Fibroblast of skin of left biceps (primary cell): Measurements from ENCODE around the gene IL6R.
"Not testable (repeated sequence)": the region's sequence is repeated elsewhere in the genome, so short reads cannot be mapped to it uniquely, and the experiment has no call there.

Experiments used
- DNase-seq, 2 experiments: peaks; one replicate each; pipeline ENCODE4 v3.0.0-alpha.2; 2013; ENCODE audit warnings: low read depth in 2 of 2

IL6R gene

DNA sequence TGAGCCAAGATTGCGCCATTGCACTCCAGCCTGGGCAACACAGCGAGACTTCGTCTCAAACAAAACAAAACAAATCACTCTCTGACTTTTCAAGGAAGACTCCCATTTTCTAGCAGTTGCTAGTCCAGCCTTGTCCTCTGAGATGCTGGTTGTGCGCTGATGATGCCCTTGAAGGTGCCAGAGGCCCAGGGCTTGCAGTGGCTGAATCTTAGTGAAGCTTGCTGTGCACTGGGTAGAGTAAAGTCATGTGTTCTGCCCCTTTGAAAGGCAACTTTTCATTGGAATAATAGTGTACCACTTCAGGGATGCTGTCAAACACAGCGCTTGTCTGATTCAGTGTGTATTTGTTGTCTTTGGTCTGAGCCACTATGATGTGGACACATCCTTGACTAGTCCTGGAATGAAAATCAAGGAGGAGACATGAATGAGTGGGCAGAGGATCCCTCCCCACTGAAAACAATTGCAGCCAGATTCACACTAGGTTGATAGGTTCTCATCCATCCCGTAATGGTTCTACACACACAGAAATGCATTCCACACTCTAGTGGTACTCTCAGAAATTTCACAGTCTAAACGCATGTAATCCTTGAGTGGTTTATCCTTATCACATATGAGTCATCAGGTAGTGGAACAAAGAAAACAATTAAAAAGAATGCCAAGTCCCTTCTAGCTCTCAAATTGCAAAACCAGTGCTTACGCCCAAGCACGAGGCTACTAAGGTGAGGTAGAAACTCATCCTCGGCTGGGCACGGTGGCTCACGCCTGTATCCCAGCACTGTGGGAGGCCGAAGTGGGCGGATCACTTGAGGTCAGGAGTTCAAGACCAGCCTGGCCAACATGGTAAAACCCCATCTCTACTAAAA is 79.0 kb downstream of the IL6R start:
- DNase-seq, result no peak

- DNase-seq, result no peak
Observed at GRCh38 chr1:154485106-154485505, 80.0 kb downstream of the IL6R start.

DNA sequence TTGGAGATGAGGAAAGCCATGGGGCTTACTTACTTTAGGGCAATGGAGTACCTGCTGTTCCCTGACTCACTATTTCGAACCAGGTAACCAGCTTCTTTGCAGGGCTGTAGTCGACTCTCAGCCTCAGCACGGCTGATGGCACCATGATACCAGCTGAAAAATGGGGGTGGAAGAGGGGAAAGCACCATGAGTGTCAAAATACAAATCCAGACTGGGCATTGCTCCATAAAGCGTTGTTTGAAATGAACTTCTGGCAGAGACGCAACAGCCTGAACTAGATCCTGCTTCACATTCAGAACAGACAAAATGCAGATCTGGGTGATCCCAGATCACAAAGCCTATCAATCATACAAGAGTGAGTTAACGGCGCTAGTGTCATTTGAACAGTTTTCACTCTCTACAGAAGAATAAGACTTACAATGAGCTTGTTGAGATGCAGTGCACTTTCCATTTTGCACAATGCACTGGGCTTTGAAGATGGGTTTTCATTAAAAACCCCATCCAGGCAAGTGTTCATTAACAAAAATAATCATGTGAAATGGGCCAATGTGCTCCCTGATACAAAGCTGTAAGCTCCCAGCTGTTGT is 80.9 kb downstream of the IL6R start:
- DNase-seq, result no peak

DNA sequence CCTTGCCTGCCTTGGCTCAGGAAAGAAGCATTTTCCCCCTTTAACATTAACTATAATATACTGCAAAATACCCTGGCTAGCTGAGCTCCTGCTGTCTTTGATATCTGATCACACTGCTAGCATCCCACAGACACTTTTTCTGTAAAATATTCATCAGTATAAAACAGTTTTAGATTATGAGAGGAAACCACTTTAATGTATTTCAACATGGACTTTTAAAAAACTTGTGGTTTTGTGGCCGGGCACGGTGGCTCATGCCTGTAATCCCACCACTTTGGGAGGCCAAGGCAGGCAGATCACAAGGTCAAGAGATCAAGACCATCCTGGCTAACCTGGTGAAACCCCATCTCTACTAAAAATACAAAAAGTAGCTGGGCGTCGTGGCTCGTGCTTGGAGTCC is 81.6 kb downstream of the IL6R start:
- not testable (repeated sequence) for DNase-seq

- DNase-seq, result no peak
Observed at GRCh38 chr1:154488922-154489321, 83.8 kb downstream of the IL6R start.

DNA sequence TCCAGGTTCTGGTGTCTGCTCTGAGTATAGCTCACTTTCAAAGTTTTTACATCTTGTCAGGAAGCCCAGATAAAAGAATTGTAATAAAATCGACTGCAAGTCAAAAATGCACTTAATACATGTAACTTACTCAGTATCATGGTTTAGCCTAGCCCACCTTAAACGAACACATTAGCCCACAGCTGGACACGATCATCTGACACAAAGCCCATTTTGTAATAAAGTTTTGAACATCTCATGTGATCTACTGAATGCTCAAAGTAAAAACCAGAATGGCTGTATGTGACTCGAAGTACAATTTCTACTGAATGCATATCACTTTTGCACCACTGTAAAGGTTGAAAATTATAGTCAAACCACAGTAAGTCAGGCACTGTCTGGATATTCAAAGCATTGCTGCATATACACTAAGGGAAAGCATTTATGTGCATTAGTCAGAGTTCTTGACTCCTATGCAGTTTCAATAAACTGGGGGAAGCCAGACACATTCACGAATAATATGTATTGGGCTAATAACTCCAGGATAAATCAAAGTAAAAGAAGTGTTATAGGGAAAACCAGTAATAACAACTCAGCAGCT is 84.6 kb downstream of the IL6R start:
- DNase-seq, result no peak

GRCh38 chr1:154490317-154490716 is 85.2 kb downstream of the IL6R start:
- no peak for DNase-seq

DNA sequence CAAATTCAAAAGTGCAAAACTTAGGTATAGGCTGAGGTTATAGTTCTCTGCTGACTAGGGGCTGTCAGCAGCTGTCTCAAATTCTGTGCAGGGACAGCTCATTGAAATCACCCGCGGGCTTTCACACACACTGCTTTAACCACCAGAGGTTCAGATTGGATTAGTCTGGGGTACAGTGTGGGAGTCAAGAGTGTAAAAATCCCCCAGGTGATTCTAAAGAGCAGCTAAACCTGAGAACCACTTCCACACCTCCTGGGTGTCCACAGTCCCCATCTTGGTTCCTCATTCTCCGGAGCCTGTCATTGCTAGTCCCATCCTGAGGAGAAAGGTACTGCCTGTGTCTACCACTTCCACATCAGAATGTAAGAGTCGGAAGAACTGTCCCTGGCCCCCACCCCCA is 87.0 kb downstream of the IL6R start:
- DNase-seq, result no peak

DNA sequence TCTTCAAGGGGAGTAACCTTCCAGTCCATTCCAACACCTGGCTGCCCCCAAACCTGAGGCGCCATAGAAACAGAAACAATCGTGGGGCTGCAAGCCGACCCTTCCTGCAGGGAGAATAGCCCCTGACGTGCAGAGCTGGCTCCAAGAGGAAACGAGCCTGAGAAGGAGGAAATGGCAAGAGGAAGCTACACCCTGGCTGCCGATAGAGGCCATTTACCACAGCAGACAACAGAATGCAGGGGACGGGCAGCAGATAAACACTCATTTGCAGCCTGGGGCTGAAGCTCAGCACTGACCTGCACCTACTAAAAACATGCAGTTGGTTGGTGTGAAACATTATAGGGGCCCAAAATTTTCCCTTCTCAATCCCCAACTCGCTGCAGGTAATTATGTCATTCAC is 88.1 kb downstream of the IL6R start:
- no peak for DNase-seq

DNA sequence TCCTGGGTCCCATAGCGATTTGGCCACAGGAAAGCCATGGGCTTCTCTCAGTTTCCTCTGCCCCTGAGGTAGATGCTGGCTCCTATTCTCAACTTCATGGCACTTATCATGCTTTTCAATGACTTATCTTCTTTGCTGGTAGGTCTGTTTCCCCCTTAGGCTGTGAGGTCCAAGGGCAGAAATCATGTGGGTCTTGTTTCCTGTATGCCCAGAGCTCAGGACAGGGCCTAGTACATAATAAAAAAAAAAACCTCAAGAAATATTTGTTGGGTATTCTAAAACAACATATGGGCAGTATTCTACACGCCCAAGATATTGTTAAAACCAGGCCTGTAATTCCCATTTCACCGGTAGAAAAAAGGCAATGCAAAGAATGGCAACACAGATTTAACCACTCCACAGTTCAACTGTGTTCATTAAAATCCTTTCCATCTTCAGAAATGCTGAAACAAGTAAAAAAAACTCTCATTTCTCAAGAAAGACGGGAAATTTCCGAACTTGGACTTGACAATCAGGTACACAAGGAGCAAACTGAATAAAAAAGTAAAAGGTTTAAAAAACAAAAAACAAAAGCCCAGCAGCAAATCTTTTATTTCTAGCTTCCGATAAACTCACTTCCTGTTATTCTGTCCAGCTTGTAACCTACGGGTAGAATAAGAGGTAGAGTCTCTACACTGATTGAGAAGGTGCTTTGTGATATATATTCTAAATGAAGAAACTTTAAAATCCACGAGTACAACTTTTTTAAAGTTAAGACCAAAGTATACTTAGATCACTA is 90.5 kb downstream of the IL6R start:
- no peak for DNase-seq

GRCh38 chr1:154496383-154496782 is 91.2 kb downstream of the IL6R start:
- DNase-seq, result no peak

GRCh38 chr1:154497026-154497806 is 92.1 kb downstream of the IL6R start:
- no peak for DNase-seq

- DNase-seq, result no peak
Observed at GRCh38 chr1:154499446-154499845, 94.3 kb downstream of the IL6R start.

DNA sequence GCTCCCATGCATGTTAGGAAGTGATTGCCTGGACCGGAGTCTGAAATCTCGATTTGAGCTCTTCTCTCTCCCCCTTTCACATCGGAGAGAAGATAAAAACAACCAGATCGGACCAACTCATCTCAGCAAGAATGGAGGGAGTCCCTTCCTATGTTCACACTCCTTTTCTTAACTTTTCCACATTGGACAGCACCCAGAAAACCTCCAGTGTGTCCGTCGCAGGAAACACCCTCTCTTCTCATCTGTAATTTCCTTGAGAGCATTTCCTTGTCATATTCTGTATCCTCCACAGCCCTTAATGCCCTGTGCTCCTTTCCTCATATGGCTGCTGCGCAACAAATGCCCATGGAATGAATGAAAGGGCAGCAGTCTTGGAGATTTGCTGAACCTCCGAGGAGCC is 95.4 kb downstream of the IL6R start:
- no peak for DNase-seq

GRCh38 chr1:154501423-154502065 is 96.4 kb downstream of the IL6R start:
- DNase-seq, result no peak

DNA sequence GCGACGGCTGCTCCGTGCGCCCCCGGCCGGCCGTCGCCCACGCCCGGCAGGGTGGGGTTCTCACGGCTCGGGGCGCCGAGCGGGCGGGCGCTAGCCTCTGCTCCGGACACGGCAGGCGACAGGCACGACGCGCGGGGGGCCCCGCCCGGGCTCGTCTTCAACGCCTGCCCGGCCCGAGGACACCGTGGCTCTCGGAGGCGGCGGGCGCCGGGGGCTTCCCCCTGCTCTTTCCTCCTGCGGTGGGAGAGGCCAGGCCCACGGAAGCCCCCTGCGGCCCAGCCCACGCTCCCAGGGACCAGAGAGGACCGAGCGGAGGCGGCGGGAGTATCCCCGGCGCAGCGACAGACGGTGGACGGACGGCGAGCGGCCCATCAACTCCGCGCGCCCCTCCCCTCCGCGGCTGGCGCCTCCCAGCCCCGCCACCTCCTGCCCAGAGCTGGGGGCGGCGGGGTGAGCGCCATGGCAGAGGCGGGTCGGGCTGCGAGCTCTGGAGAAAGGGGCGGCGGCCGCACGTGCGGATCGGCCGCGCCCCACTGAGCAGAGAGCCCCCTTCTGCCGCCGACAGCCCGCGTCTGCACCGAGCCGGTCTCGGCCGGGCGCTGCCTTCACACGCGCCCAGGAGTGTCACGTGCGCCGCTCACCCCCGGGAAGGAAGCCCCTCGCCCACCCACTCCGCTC is 97.1 kb downstream of the IL6R start, which contains the start of the genes SHE and TDRD10:
Gene SHE (minus strand): TSS at position 347 of the 678 bp plus-strand sequence. CDS start 386 bp downstream, outside the sequence.
Gene TDRD10 (plus strand): TSS at position 154 of the 678 bp plus-strand sequence. CDS start 4,685 bp downstream, outside the sequence.
- DNase-seq, result no peak

- DNase-seq, result no peak
Observed at GRCh38 chr1:154502744-154503115, 97.6 kb downstream of the IL6R start.

GRCh38 chr1:154503898-154504297 is 98.8 kb downstream of the IL6R start:
- DNase-seq, result no peak

GRCh38 chr1:154512760-154513159 is 107.6 kb downstream of the IL6R start:
- no peak for DNase-seq

DNA sequence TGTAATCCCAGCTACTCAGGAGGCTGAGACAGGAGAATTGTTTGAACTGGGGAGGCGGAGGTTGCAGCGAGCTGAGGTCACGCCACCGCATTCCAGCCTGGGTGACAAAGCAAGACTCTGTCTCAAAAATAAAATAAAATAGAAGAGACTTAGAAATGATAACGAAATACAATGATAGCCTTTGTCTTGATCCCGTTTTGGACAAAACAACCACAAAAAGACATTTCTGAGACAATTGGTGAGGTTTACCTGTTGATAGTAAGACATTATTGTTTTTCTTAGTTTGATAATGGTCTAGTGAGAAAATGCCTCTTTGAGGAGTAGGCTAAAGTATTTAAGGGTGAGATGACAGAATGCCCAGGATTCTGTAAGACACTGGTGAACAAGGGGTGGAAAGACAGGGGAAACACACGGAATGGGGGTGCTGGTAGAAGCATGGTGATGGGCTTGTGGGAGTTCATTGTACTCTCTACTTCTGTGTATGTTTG is 109.0 kb downstream of the IL6R start:
- no peak for DNase-seq
